RWPE1 (cell line): Measurements from ENCODE around the gene EPHA8.

Experiments
- CTCF ChIA-PET: fragments of 350-600 bp; sonication (Branson Sonifier 250); formaldehyde crosslinking; extraction: SDS; loops from one replicate; lab custom pipeline; 2021; lab: Yijun Ruan, JAX
- POLR2A ChIA-PET: fragments of 400-600 bp; formaldehyde crosslinking; extraction: SDS; loops from one replicate; lab custom pipeline; 2020; ENCODE audit warnings: antibody characterized with exemption; ENCODE audit not compliant: low non-redundant PET; lab: Yijun Ruan, JAX
- DNase-seq: peaks from one replicate; pipeline ENCODE4 v3.0.0; 2012; ENCODE audit warnings: low spot score
- H3K27ac ChIP-seq: fragments of 450-650 bp; 2 replicates; pipeline ENCODE4 v1.5.1; 2017
- TF ChIP-seq, protein P1 (sequence below): fragments of 450-650 bp; conservative IDR thresholded peaks from 2 replicates; pipeline ENCODE4 v1.5.1; 2017; ENCODE audit warnings: low read depth, mild to moderate bottlenecking

Gene EPHA8

DNA sequence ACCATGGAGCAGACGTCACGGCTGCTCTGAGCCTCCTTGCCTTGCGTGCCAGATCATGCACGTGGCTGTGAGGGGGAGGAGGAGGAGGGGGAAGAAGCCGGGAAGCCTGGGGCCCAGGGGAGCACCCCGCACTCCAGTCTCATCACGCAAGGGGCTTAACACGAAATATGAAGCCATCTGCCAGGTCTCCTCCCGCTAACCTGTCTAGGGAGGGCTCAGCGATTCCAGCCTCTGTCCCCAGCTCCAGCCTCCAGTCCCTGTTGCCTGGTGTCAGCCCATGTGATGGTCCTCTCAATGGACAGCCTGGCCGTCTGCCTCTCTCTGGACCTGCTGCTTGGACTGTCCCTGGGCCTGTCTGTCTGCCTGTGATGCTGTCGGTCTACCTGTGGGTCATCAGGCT is 50.7 kb downstream of the EPHA8 start:
- TF ChIP-seq, protein P1, sequence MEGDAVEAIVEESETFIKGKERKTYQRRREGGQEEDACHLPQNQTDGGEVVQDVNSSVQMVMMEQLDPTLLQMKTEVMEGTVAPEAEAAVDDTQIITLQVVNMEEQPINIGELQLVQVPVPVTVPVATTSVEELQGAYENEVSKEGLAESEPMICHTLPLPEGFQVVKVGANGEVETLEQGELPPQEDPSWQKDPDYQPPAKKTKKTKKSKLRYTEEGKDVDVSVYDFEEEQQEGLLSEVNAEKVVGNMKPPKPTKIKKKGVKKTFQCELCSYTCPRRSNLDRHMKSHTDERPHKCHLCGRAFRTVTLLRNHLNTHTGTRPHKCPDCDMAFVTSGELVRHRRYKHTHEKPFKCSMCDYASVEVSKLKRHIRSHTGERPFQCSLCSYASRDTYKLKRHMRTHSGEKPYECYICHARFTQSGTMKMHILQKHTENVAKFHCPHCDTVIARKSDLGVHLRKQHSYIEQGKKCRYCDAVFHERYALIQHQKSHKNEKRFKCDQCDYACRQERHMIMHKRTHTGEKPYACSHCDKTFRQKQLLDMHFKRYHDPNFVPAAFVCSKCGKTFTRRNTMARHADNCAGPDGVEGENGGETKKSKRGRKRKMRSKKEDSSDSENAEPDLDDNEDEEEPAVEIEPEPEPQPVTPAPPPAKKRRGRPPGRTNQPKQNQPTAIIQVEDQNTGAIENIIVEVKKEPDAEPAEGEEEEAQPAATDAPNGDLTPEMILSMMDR: no peak
- ChIA-PET CTCF (interaction anchor here (0.7 kb wide), 1 partner anchor 10 kb away, joined by 3 read pairs; no protein-coding TSS in a partner anchor), POLR2A (no interaction called here)
- no peak for DNase-seq
- H3K27ac ChIP-seq: no peak overlapping the region

DNA sequence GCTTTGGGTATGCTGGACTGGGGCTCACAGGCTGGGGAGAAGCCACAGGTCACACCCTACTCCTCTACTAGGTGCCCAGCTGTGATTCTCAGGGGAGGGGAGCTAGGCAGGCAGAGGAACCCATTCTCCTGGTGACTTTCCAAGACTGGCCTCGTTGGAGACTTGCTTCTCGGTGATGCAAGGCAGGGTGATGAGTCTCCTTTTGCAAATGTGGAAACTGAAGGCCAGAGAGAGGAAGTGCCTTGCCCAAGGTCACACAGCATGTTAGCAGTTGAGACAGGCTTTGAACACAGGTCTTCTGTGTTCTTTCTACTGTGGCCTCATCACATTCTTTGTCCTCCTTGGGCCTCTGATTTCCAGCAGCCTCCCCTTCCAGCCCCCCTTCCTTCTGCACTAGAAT is 52.6 kb downstream of the EPHA8 start:
- DNase-seq: no peak
- TF ChIP-seq, protein P1: no peak
- ChIA-PET POLR2A (no interaction called here), CTCF (no interaction called here)
- no peak overlapping the region for H3K27ac ChIP-seq

DNA sequence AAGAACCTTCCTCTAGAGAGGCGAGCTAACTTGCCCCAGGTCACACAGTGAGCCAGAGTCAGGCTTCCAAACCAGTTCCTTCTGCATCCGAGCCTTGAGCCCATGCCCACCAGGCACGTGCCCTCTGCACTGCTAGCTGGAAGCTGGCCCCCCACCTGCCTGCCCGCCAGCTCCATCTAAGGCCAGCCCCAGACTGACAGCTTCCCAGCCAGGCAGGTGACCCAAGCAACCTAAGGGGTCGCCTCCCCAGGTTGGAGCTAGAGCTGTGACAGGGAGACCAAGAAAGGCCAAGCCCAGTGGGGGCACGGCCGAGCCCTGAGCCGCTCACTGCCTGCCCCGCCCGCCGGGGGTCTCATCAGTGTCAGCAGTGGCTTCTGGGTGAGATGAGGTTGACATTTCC is 53.3 kb downstream of the EPHA8 start:
- ChIA-PET POLR2A (no interaction called here), CTCF (no interaction called here)
- no peak overlapping the region for H3K27ac ChIP-seq
- TF ChIP-seq, protein P1: no peak
- no peak for DNase-seq

DNA sequence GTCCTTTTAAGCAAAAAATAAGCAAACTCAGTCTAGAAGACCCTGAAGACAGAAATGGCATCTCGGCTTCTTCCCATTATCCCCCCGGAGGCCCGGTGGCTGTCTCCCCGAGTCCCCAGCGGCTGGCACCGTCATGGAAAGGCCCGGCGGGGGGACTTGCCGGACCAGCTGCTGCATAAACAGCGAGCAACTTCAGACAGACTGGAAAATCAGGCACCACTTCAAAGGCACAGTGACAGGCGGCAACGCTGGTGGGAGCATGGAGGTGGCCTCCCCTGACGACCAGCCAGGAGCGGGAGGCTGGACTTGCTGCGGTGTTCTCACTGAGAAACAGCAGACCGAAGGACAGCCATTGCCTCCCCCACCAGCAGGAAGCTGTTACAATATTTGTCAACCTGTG is 54.8 kb downstream of the EPHA8 start:
- POLR2A ChIA-PET: no interaction called here
- TF ChIP-seq, protein P1: no peak
- no peak overlapping the region for H3K27ac ChIP-seq
- DNase-seq: no peak
- CTCF ChIA-PET: interaction anchor here (0.6 kb wide), 1 partner anchor 86 kb away, joined by 4 read pairs; no protein-coding TSS in a partner anchor

DNA sequence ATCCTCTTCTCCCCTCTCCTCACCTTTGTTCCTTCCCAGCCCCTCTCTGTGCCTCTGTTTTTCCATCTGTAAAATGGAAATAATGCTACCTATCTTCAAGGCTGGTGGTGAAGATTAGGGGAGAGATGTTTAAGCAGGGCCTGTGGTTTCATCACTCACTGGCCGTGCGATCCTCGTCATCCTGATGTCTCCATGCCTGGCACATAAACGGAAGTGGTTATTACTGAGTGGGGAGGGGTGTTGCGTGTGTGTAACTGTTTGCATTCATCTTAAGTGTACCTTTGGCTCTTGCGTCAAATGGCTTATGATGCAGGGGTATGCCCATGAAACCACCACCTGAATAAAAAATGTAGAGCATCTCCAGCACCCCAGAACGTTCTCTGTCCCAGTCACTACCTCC is 56.0 kb downstream of the EPHA8 start:
- no peak overlapping the region for H3K27ac ChIP-seq
- CTCF ChIA-PET: no interaction called here
- POLR2A ChIA-PET: no interaction called here
- TF ChIP-seq, protein P1: no peak
- no peak for DNase-seq

DNA sequence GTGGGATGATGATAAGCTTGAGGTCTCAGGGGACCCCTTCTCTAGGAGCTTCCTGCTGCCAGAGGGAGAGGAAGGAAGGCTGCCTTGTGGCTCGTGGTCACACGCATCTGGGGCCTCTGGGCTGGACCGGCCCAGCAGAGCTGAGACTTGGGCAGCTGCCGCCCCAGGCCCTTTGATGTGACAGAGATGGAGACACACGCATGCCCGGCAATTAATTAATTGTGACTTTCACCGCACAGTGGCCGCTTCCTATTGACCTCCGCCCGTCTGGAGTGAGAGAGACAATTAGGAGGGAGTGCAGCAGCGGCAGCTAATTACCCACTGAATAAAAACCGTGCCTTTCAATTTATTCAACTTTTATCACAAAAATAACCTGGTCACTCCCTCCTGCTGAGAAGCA is 56.5 kb downstream of the EPHA8 start:
- TF ChIP-seq, protein P1: no peak
- DNase-seq: no peak
- CTCF ChIA-PET: interaction anchor here (0.7 kb wide), 1 partner anchor 27 kb away, joined by 3 read pairs; no protein-coding TSS in a partner anchor
- POLR2A ChIA-PET: no interaction called here
- no peak overlapping the region for H3K27ac ChIP-seq
